ENCODE results near the gene CUEDC1. TPM values are rescaled to one million over a fixed set of nuclear protein-coding genes. Genes with fewer than 3 reads are reported as not detected.

CUEDC1 gene
- total and polyA plus RNA-seq, 2 of the 13 experiments (the other 11 are each of a cell fraction or from before 2014, with no cell fraction given) = 7.4 to 12.9 TPM

GRCh38 chr17:57987581-57988300, 32.5 kb upstream of the CUEDC1 start, which contains the start of gene VEZF1 (continued):
- no peak for TF ChIP-seq IRF1 (CRISPR knock-in tag; IDR thresholded peaks at IDR 0.05; ENCODE audit: low read depth)
- peak; percentile 89 for TF ChIP-seq ZFY (CRISPR knock-in tag; IDR thresholded peaks at IDR 0.05)
- TF ChIP-seq REPIN1 (CRISPR knock-in tag; IDR thresholded peaks at IDR 0.05; ENCODE audit: borderline replicate concordance, low read depth) = peak; percentile 62; the same call in 1 of the 2 replicates
- TF ChIP-seq ZKSCAN8 (CRISPR knock-in tag; IDR thresholded peaks at IDR 0.05; ENCODE audit: borderline replicate concordance) = no peak
- no peak for TF ChIP-seq ZNF124 (CRISPR knock-in tag; IDR thresholded peaks at IDR 0.05)
- no peak for TF ChIP-seq ZNF772 (CRISPR knock-in tag; IDR thresholded peaks at IDR 0.05)
- peak; percentile 85 for TF ChIP-seq SRSF1 (optimal IDR thresholded peaks at IDR 0.05; ENCODE audit: low read depth, low read length)
- TF ChIP-seq ZBED4 (CRISPR knock-in tag; IDR thresholded peaks at IDR 0.05; ENCODE audit: borderline replicate concordance) = peak; percentile 45; the same call in 1 of the 2 replicates
- peak; percentile 20 for TF ChIP-seq KMT2B (CRISPR knock-in tag; IDR thresholded peaks at IDR 0.05)
- TF ChIP-seq FOXP4 (CRISPR knock-in tag; IDR thresholded peaks at IDR 0.05) = peak; percentile 31
- TF ChIP-seq ZNF468 (CRISPR knock-in tag; IDR thresholded peaks at IDR 0.05) = 0 out of 2 replicates have a peak, but pooled peaks have one; percentile 86
- TF ChIP-seq ZIK1 (CRISPR knock-in tag; IDR thresholded peaks at IDR 0.05; ENCODE audit: borderline replicate concordance, low read depth) = 0 out of 2 replicates have a peak, but pooled peaks have one; percentile 41
- TF ChIP-seq ISL2 (CRISPR knock-in tag; IDR thresholded peaks at IDR 0.05) = peak; percentile 70
- 0 out of 2 replicates have a peak, but pooled peaks have one; percentile 21 for TF ChIP-seq FIP1L1 (IDR thresholded peaks at IDR 0.05; ENCODE audit: borderline replicate concordance, insufficient read depth, low read depth, low read length)
- peak; percentile 38; the same call in 1 of the 2 replicates for TF ChIP-seq KDM4B (CRISPR knock-in tag; IDR thresholded peaks at IDR 0.05)
- TF ChIP-seq IKZF1 (IDR thresholded peaks at IDR 0.05) = no peak
- TF ChIP-seq ZXDC (CRISPR knock-in tag; IDR thresholded peaks at IDR 0.05) = no peak
- TF ChIP-seq ZNF350 (CRISPR knock-in tag; IDR thresholded peaks at IDR 0.05; ENCODE audit: borderline replicate concordance, low read depth) = peak; percentile 70
- TF ChIP-seq GABPB1 (CRISPR knock-in tag; IDR thresholded peaks at IDR 0.05) = peak; percentile 85
- TF ChIP-seq FOXO1 (CRISPR knock-in tag; IDR thresholded peaks at IDR 0.05) = peak; percentile 56
- TF ChIP-seq ZNF143 (CRISPR knock-in tag; IDR thresholded peaks at IDR 0.05) = peak; percentile 58

Data from HepG2 (cell line).